Transverse colon (tissue), 3 donors: ENCODE data around the gene DOCK3.

Experiments used
- CTCF ChIP-seq, 5 experiments: fragments of 200-600 bp in 3 of 5; fragments of 450-650 bp in 2 of 5; sonication (generic) in 3 of 5; IDR thresholded peaks; 1 replicate in 2 of 5; 2 replicates in 3 of 5; pipeline ENCODE4 v1.5.1; 2016 to 2017; ENCODE audit warnings: antibody characterized with exemption in 5 of 5, inconsistent platforms in 3 of 5, mild to moderate bottlenecking in 2 of 5, moderate library complexity in 1 of 5
- POLR2A ChIP-seq: fragments of 450-650 bp; IDR thresholded peaks from one replicate; pipeline ENCODE4 v1.6.1; 2016; ENCODE audit warnings: antibody characterized with exemption, mild to moderate bottlenecking, moderate library complexity

DNA sequence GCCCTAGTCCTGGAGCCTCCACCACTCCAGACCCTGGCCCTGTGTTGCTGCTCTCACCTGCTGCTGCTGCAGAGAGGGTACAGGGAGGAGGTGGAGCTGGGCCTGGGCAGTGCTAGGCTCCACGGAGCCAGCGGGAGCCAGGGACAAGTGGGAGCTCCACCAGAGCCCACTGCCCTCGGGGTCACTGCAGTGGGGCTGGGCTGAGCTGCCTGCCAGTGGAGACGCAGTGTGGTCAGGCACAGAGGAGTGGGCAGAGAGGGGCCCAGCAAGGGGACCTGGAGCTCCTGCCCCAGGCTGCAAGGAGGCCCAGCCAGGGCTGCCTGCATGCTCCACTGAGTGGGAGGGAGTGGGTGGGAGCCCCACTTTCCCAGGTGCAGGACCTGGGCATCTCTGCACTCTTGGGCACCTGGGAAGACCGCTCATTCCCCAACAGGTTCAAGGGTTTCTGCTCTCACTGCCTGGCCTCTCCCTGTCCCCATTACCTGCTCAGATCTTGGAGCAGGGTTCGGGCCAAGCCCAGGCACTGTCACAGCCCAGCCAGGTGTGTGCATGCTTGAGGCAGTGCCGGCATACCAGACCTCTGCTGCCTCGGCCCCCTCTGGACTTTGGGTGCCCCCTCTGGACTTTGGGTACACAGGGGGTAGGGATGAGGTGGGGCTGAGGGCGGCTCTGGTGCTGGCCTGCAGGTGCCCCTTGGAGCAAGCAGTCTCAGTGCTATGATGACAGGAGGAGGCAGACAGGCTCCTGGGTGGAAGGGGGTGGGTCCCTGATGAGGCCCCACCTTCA lies 308.0 kb downstream of the DOCK3 start:
- no peak for TF ChIP-seq CTCF (IDR thresholded peaks at IDR 0.05)
- no peak for TF ChIP-seq POLR2A
